Hepatocyte (in vitro differentiated cells): ENCODE data around the gene SLCO3A1.

Experiments
- EZH2 ChIP-seq: fragments of 200-600 bp; sonication (generic); IDR thresholded peaks from 2 replicates; pipeline ENCODE4 v1.6.1; 2016; ENCODE audit warnings: antibody characterized with exemption, mild to moderate bottlenecking, borderline replicate concordance
- TF ChIP-seq, protein P1 (sequence below): fragments of 200-600 bp; sonication (generic); IDR thresholded peaks from 2 replicates; pipeline ENCODE4 v1.5.1; 2016; ENCODE audit warnings: antibody characterized with exemption, mild to moderate bottlenecking; ENCODE audit not compliant: poor library complexity

DNA sequence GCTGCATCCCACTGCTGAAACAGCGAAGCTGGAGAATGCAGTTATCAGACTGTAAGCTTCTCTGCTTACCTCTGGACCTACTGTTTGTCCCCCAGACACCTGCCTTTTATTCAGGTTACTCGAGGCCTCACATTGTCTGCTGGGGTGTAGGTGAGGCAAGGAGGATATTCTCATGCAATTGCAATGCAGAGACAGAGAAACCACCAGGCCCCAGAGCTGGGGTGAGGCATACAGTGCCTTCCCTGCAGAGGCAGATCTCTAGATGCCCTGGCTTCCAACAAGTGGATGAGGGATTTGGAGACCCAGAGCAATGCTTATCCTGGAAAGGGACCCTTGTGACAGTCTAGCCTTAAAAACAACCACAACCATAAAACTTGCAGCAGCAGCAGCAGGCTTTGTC lies 276.7 kb downstream of the SLCO3A1 start:
- TF ChIP-seq, protein P1, sequence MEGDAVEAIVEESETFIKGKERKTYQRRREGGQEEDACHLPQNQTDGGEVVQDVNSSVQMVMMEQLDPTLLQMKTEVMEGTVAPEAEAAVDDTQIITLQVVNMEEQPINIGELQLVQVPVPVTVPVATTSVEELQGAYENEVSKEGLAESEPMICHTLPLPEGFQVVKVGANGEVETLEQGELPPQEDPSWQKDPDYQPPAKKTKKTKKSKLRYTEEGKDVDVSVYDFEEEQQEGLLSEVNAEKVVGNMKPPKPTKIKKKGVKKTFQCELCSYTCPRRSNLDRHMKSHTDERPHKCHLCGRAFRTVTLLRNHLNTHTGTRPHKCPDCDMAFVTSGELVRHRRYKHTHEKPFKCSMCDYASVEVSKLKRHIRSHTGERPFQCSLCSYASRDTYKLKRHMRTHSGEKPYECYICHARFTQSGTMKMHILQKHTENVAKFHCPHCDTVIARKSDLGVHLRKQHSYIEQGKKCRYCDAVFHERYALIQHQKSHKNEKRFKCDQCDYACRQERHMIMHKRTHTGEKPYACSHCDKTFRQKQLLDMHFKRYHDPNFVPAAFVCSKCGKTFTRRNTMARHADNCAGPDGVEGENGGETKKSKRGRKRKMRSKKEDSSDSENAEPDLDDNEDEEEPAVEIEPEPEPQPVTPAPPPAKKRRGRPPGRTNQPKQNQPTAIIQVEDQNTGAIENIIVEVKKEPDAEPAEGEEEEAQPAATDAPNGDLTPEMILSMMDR: no peak
- TF ChIP-seq EZH2: no peak
